ENCODE measurements around the gene PRIM1.

PRIM1 gene

DNA sequence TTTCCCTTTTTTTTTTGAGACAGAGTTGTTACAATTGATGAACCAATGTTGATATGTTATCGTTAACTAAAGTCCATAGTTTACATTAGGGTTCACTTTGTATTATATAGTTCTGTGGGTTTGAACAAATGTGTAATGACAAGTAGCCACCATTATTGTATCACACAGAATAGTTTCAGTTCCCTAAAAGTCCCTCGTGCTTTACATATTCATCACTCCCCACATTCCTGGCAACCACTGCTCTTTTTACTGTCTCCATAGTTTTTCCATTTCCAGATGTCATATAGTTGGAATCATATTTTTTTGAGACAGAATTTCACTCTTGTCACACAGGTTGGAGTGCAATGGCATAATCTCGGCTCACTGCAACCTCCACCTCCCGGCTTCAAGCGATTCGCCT lies 23.5 kb upstream of the PRIM1 start:
- Histone ChIP-seq H3K4me1 (ENCODE audit: low read length) (peaks cover 7% of the 10 kb centered on the region), H3K27ac (ENCODE audit: low read length) (no peak overlapping the region), H3K4me3 (ENCODE audit: low read length) (no peak overlapping the region), H4K20me1 (ENCODE audit: insufficient read depth, low read length) (no peaks in the 10 kb centered on the region), H3K9me3 (ENCODE audit: insufficient read depth, low read length) (no peaks in the 10 kb centered on the region), H3K79me2 (ENCODE audit: low read length) (no peaks in the 10 kb centered on the region), H3K4me2 (ENCODE audit: low read length) (no peak overlapping the region), H3K9ac (ENCODE audit: low read length) (no peak overlapping the region), H3K36me3 (replicated peaks; ENCODE audit: low read depth, low read length) (no peaks in the 10 kb centered on the region), H3K27me3 (ENCODE audit: low read depth, low read length) (no peaks in the 10 kb centered on the region), H2AFZ (ENCODE audit: low read depth, low read length) (no peak overlapping the region)
- no peak for TF ChIP-seq EZH2phosphoT487 (IDR thresholded peaks at IDR 0.05; ENCODE audit: low read depth)
- TF ChIP-seq, protein P1, sequence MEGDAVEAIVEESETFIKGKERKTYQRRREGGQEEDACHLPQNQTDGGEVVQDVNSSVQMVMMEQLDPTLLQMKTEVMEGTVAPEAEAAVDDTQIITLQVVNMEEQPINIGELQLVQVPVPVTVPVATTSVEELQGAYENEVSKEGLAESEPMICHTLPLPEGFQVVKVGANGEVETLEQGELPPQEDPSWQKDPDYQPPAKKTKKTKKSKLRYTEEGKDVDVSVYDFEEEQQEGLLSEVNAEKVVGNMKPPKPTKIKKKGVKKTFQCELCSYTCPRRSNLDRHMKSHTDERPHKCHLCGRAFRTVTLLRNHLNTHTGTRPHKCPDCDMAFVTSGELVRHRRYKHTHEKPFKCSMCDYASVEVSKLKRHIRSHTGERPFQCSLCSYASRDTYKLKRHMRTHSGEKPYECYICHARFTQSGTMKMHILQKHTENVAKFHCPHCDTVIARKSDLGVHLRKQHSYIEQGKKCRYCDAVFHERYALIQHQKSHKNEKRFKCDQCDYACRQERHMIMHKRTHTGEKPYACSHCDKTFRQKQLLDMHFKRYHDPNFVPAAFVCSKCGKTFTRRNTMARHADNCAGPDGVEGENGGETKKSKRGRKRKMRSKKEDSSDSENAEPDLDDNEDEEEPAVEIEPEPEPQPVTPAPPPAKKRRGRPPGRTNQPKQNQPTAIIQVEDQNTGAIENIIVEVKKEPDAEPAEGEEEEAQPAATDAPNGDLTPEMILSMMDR (IDR thresholded peaks at IDR 0.05; ENCODE audit: low read depth, low read length): no peak

DNA sequence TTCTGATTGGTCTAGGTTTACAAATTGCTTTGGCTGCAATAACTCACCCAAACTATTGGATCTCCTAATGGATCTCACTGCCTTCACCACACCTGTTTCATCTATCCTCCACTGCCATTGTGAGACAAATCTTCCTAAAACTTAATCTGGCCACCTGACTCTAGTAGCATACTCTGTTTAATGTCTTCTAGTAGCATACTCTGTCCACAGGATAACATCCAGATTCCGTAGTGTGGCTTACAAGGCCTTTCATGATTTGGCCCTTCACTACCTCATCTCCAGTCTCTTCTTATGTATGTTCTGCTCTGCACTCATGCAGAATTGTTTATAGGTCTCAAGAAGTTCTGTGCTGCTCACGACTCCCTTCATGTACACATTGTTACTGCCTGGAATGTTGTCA lies 21.0 kb upstream of the PRIM1 start:
- no peaks in the 10 kb centered on the region for H3K79me2 ChIP-seq (ENCODE audit: low read length)
- no peak overlapping the region for H2AFZ ChIP-seq (ENCODE audit: low read depth, low read length)
- TF ChIP-seq, protein P1 (IDR thresholded peaks at IDR 0.05; ENCODE audit: low read depth, low read length): no peak
- no peak for TF ChIP-seq EZH2phosphoT487 (IDR thresholded peaks at IDR 0.05; ENCODE audit: low read depth)

DNA sequence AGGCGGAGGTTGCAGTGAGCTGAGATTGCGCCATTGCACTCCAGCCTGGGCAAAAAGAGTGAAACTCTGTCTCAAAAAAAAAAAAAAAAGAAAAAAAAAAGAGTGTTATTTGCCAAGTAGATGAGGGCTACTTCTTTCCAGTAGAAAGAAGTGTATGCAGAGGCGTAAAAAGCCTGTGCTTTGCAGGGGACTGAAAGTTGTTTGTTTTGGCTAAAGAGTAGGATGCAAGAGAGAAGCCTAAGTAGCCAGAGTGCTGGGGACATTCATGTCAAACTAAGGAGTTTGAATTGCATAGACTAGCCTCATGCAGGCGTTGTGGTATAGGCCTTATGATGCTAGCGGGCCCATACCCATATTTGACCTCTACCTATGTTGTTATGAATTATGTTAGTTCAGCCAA lies 20.5 kb upstream of the PRIM1 start:
- H3K27ac ChIP-seq (ENCODE audit: low read length): no peak overlapping the region
- no peaks in the 10 kb centered on the region for H3K9me3 ChIP-seq (ENCODE audit: insufficient read depth, low read length)
- no peak overlapping the region for H3K4me3 ChIP-seq (ENCODE audit: low read length)
- no peaks in the 10 kb centered on the region for H3K27me3 ChIP-seq (ENCODE audit: low read depth, low read length)
- no peak overlapping the region for H2AFZ ChIP-seq (ENCODE audit: low read depth, low read length)
- no peak overlapping the region for H3K4me2 ChIP-seq (ENCODE audit: low read length)
- H3K4me1 ChIP-seq (ENCODE audit: low read length): peaks cover 7% of the 10 kb centered on the region
- no peaks in the 10 kb centered on the region for H3K36me3 ChIP-seq (replicated peaks; ENCODE audit: low read depth, low read length)
- TF ChIP-seq, protein P1 (IDR thresholded peaks at IDR 0.05; ENCODE audit: low read depth, low read length): no peak
- TF ChIP-seq EZH2phosphoT487 (IDR thresholded peaks at IDR 0.05; ENCODE audit: low read depth): no peak
- no peaks in the 10 kb centered on the region for H3K79me2 ChIP-seq (ENCODE audit: low read length)
- no peaks in the 10 kb centered on the region for H4K20me1 ChIP-seq (ENCODE audit: insufficient read depth, low read length)
- H3K9ac ChIP-seq (ENCODE audit: low read length): no peak overlapping the region

More for the DNA sequence above, 21.0 kb upstream of the PRIM1 start:
- Histone ChIP-seq H3K9me3 (ENCODE audit: insufficient read depth, low read length) (no peaks in the 10 kb centered on the region), H3K4me3 (ENCODE audit: low read length) (no peak overlapping the region), H3K27me3 (ENCODE audit: low read depth, low read length) (no peaks in the 10 kb centered on the region), H3K4me2 (ENCODE audit: low read length) (no peak overlapping the region), H3K4me1 (ENCODE audit: low read length) (peaks cover 7% of the 10 kb centered on the region), H4K20me1 (ENCODE audit: insufficient read depth, low read length) (no peaks in the 10 kb centered on the region), H3K9ac (ENCODE audit: low read length) (no peak overlapping the region), H3K27ac (ENCODE audit: low read length) (no peak overlapping the region), H3K36me3 (replicated peaks; ENCODE audit: low read depth, low read length) (no peaks in the 10 kb centered on the region)

DNA sequence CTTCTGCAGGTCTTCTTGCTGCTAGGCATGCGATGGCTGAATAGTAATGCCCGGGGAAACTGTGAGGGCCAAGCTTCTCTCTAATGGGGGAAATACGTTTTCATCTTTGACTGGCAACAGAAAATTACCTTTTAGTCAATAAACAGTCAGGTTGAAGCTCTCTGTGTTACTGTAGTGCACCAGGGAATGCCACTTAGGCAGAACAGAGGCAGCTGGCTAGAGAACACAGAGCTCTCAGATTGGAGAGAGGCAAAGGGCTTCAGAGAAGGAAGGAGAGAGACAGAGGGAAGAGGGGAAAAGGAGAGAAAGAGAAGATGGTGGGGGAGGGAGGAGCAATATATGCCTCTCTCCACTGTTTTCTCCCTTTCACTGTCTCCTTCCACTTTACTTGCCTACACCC lies 17.7 kb upstream of the PRIM1 start:
- TF ChIP-seq, protein P1 (IDR thresholded peaks at IDR 0.05; ENCODE audit: low read depth, low read length): no peak
- TF ChIP-seq EZH2phosphoT487 (IDR thresholded peaks at IDR 0.05; ENCODE audit: low read depth): no peak
- H4K20me1 ChIP-seq (ENCODE audit: insufficient read depth, low read length): no peaks in the 10 kb centered on the region
- H3K79me2 ChIP-seq (ENCODE audit: low read length): no peaks in the 10 kb centered on the region

More for the DNA sequence above, 17.7 kb upstream of the PRIM1 start:
- H3K9me3 ChIP-seq (ENCODE audit: insufficient read depth, low read length): no peaks in the 10 kb centered on the region
- no peaks in the 10 kb centered on the region for H3K27me3 ChIP-seq (ENCODE audit: low read depth, low read length)
- H3K4me1 ChIP-seq (ENCODE audit: low read length): peaks cover 13% of the 10 kb centered on the region
- H3K36me3 ChIP-seq (replicated peaks; ENCODE audit: low read depth, low read length): no peaks in the 10 kb centered on the region
- H3K4me2 ChIP-seq (ENCODE audit: low read length): no peak overlapping the region
- no peak overlapping the region for H3K4me3 ChIP-seq (ENCODE audit: low read length)
- no peak overlapping the region for H3K27ac ChIP-seq (ENCODE audit: low read length)
- H3K9ac ChIP-seq (ENCODE audit: low read length): no peak overlapping the region
- no peak overlapping the region for H2AFZ ChIP-seq (ENCODE audit: low read depth, low read length)
